Coronary artery (tissue), 2 donors: Measurements from ENCODE around the gene SACS.

Experiments
- DNase-seq: peaks from one replicate; pipeline ENCODE4 v3.0.0-alpha.2; 2017; ENCODE audit warnings: low spot score
- H3K27ac ChIP-seq, 2 donors: fragments of 200-600 bp; sonication (generic); one replicate each; pipeline ENCODE4 v1.5.1; 2016 to 2019
- H3K4me3 ChIP-seq: fragments of 200-600 bp; sonication (generic); 2 replicates; pipeline ENCODE4 v1.5.1; 2016; ENCODE audit warnings: mild to moderate bottlenecking, moderate library complexity
- CTCF ChIP-seq: fragments of 200-600 bp; sonication (generic); IDR thresholded peaks from one replicate; pipeline ENCODE4 v1.5.1; 2019; ENCODE audit warnings: antibody characterized with exemption

The SACS gene

GRCh38 chr13:23392925-23393645 lies 40.4 kb downstream of the SACS start:
- TF ChIP-seq CTCF = no peak
- DNase-seq = no peak
- Histone ChIP-seq H3K27ac (no peak overlapping the region), H3K4me3 (no peak overlapping the region)

- DNase-seq = no peak
- no peak overlapping the region for H3K4me3 ChIP-seq
- H3K27ac ChIP-seq = no peak overlapping the region
- no peak for TF ChIP-seq CTCF
Observed at GRCh38 chr13:23392313-23392712, 41.2 kb downstream of the SACS start.

- DNase-seq = no peak
- TF ChIP-seq CTCF = no peak
- H3K27ac ChIP-seq = no peak overlapping the region
- H3K4me3 ChIP-seq = no peak overlapping the region
Observed at GRCh38 chr13:23391752-23392151, 41.8 kb downstream of the SACS start.

- Histone ChIP-seq H3K27ac (no peak overlapping the region), H3K4me3 (no peak overlapping the region)
- TF ChIP-seq CTCF = no peak
- DNase-seq = no peak
Observed at GRCh38 chr13:23386533-23386932, 47.0 kb downstream of the SACS start.

- TF ChIP-seq CTCF = no peak
- Histone ChIP-seq H3K27ac (no peak overlapping the region), H3K4me3 (no peak overlapping the region)
- DNase-seq = no peak
Observed at GRCh38 chr13:23385931-23386330, 47.6 kb downstream of the SACS start.

GRCh38 chr13:23384111-23384510 lies 49.4 kb downstream of the SACS start:
- DNase-seq = no peak
- Histone ChIP-seq H3K4me3 (no peak overlapping the region), H3K27ac (no peak overlapping the region)
- no peak for TF ChIP-seq CTCF

GRCh38 chr13:23383151-23383550 lies 50.4 kb downstream of the SACS start:
- TF ChIP-seq CTCF = no peak
- Histone ChIP-seq H3K4me3 (no peak overlapping the region), H3K27ac (no peak overlapping the region)
- DNase-seq = no peak
